Activated T-helper 1 cell treated with anti-CD3 and anti-CD28 coated beads, Interleukin-2, amount 50 U/mL, for 16 hours (primary cell): ENCODE data around the gene CLBA1.

Experiments
- DNase-seq, 2 donors: peaks; one replicate each; pipeline ENCODE4 v3.0.0-alpha.2; 2020; ENCODE audit warnings: low read depth in 1 of 2, low spot score in 1 of 2

The CLBA1 gene

GRCh38 chr14:104979758-104980610 is 5.6 kb upstream of the CLBA1 start:
- DNase-seq: no peak

GRCh38 chr14:104980611-104981531 is 4.7 kb upstream of the CLBA1 start:
- DNase-seq: no peak

GRCh38 chr14:104981699-104982541 is 3.7 kb upstream of the CLBA1 start:
- no peak for DNase-seq

- DNase-seq: no peak
Observed at GRCh38 chr14:104982548-104983230, 2.9 kb upstream of the CLBA1 start.

- DNase-seq: no peak
Observed at GRCh38 chr14:104983231-104983721, 2.3 kb upstream of the CLBA1 start.

GRCh38 chr14:104984056-104984894 is 1.3 kb upstream of the CLBA1 start:
- DNase-seq: no peak

- DNase-seq: no peak
Observed at GRCh38 chr14:104986487-104987164, 1.0 kb downstream of the CLBA1 start.

GRCh38 chr14:104989236-104989950 is 3.8 kb downstream of the CLBA1 start:
- DNase-seq: no peak

- DNase-seq: no peak
Observed at GRCh38 chr14:104989951-104990303, 4.3 kb downstream of the CLBA1 start.

GRCh38 chr14:104991896-104992230 is 6.3 kb downstream of the CLBA1 start:
- DNase-seq: no peak

- no peak for DNase-seq
Observed at GRCh38 chr14:104992501-104992900, 6.9 kb downstream of the CLBA1 start.

- no peak for DNase-seq
Observed at GRCh38 chr14:104993306-104993705, 7.7 kb downstream of the CLBA1 start.

- no peak for DNase-seq
Observed at GRCh38 chr14:104993808-104994591, 8.4 kb downstream of the CLBA1 start.

- DNase-seq: no peak
Observed at GRCh38 chr14:104994978-104995377, 9.4 kb downstream of the CLBA1 start.

GRCh38 chr14:104996032-104996431 is 10.4 kb downstream of the CLBA1 start:
- no peak for DNase-seq

GRCh38 chr14:104996483-104996882 is 10.9 kb downstream of the CLBA1 start:
- no peak for DNase-seq

GRCh38 chr14:104998801-104999200 is 13.2 kb downstream of the CLBA1 start:
- DNase-seq: no peak

GRCh38 chr14:104999361-104999760 is 13.8 kb downstream of the CLBA1 start:
- no peak for DNase-seq
